A549 treated with DMSO at 1 μM for 4 hours (cell line): ENCODE results near the gene VAV3. TPM values are rescaled to one million over a fixed set of nuclear protein-coding genes. Genes with fewer than 3 reads are reported as not detected.

ENCODE experiments used
- total RNA-seq: library from RNA; stranded (reverse); fragments of 200-300 nt; extraction: Qiagen RNA extraction; gene quantifications from 5 replicates; pipeline ENCODE4 v1.2.3, GENCODE V29; 2022; ENCODE audit warnings: low read depth

VAV3 gene, protein sequence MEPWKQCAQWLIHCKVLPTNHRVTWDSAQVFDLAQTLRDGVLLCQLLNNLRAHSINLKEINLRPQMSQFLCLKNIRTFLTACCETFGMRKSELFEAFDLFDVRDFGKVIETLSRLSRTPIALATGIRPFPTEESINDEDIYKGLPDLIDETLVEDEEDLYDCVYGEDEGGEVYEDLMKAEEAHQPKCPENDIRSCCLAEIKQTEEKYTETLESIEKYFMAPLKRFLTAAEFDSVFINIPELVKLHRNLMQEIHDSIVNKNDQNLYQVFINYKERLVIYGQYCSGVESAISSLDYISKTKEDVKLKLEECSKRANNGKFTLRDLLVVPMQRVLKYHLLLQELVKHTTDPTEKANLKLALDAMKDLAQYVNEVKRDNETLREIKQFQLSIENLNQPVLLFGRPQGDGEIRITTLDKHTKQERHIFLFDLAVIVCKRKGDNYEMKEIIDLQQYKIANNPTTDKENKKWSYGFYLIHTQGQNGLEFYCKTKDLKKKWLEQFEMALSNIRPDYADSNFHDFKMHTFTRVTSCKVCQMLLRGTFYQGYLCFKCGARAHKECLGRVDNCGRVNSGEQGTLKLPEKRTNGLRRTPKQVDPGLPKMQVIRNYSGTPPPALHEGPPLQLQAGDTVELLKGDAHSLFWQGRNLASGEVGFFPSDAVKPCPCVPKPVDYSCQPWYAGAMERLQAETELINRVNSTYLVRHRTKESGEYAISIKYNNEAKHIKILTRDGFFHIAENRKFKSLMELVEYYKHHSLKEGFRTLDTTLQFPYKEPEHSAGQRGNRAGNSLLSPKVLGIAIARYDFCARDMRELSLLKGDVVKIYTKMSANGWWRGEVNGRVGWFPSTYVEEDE
- 1.5 to 2.9 TPM (median 1.7 TPM) in 5 replicates for total RNA-seq

DNA sequence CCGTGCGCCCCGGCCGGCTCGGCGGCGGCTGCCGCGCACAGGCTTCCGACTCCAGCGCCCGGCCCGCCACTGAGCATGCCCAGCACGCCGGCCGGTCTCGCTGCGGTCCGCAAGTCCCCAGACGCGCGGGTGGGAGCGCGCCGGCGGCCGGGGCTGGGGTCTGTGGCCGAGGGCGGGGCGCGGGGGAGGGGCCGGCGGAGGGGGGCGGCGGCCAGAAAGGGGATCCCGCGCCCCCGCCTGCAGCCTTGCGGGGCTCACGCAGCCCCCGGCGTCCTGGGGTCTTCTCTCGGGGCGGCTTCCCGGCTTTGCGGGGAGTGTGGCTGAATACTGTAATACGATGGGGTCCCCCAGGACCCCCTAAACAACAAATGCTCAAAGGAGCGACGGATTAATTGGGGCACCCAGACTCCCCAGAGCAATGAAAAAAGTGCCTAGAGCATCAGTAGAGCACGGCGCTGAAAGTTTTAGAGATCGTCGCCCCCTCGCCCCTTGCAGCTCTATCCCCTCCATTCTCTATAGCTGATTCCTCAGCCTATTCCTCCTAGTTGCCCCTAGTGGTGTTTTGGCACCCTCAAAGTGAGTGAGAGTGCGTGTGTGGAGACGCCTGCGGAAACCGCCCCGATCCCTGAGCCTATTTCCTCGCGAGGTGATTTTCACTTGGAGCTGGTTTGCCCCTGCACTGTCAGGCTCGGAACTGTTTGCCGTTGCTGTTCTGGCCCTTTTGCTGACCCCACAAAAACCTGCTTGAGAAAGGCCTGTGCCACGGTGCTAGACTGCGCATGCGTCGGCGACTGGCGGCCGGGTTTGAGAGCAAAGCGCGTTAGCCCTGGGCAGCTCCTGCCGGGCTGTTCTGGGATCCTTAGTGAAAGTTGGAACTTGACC is at the start of gene VAV3:
Gene VAV3 (minus strand): TSS at position 71 of the 882 bp plus-strand sequence. CDS start 311 bp downstream, outside the sequence.

Other genes with a start within 250 kb of the VAV3 start
- 25.3 to 37.6 TPM (median 32.6 TPM) in 5 replicates for gene SLC25A24, start 235.2 kb upstream of the VAV3 start, total RNA-seq